NT2/D1 (cell line): Measurements from ENCODE around the gene SNN.
A peak's percentile ranks its signal among the peaks of the same experiment; 100 is the strongest.

Experiments used
- DNase-seq: peaks from one replicate; pipeline ENCODE4 v3.0.0-alpha.2; 2011; ENCODE audit warnings: low read depth, low spot score
- H3K27me3 ChIP-seq: 2 replicates; pipeline ENCODE4 v1.6.0; 2011; ENCODE audit warnings: mild to moderate bottlenecking; ENCODE audit not compliant: insufficient read length, insufficient read depth
- H3K36me3 ChIP-seq: 2 replicates; pipeline ENCODE4 v1.6.1; 2011; ENCODE audit warnings: mild to moderate bottlenecking, low read length, mixed read lengths; ENCODE audit not compliant: insufficient read depth, insufficient read length
- H3K4me1 ChIP-seq: 2 replicates; pipeline ENCODE4 v1.5.1; 2011; ENCODE audit not compliant: insufficient read depth, insufficient read length
- H3K4me3 ChIP-seq: 2 replicates; pipeline ENCODE4 v1.5.1; 2011; ENCODE audit warnings: low read depth; ENCODE audit not compliant: insufficient read length
- H3K9ac ChIP-seq: 2 replicates; pipeline ENCODE4 v1.6.0; 2011; ENCODE audit warnings: low read depth; ENCODE audit not compliant: insufficient read length
- H3K9me3 ChIP-seq: 2 replicates; pipeline ENCODE4 v1.5.1; 2011; ENCODE audit warnings: mild to moderate bottlenecking, low read length; ENCODE audit not compliant: insufficient read depth
- SUZ12 ChIP-seq: IDR thresholded peaks from 2 replicates; pipeline ENCODE4 v1.6.1; 2011; ENCODE audit not compliant: insufficient read length, insufficient read depth; ENCODE audit errors: extremely low read depth
- YY1 ChIP-seq: IDR thresholded peaks from 2 replicates; pipeline ENCODE4 v1.6.1; 2011; ENCODE audit not compliant: insufficient read length, insufficient read depth
- ZNF274 ChIP-seq: IDR thresholded peaks from 2 replicates; pipeline ENCODE4 v1.6.1; 2011; ENCODE audit warnings: mild to moderate bottlenecking, low read depth, low read length

SNN gene

GRCh38 chr16:11668623-11669379, 546 bp downstream of the SNN start:
- no peaks in the 10 kb centered on the region for H3K27me3 ChIP-seq
- peak overlapping the region; percentile 87 for H3K9ac ChIP-seq
- peaks cover 29% of the 10 kb centered on the region for H3K36me3 ChIP-seq
- H3K4me1 ChIP-seq: peaks cover 41% of the 10 kb centered on the region
- H3K4me3 ChIP-seq: peak overlapping the region; percentile 87
- no peak for TF ChIP-seq YY1
- no peak for TF ChIP-seq ZNF274
- no peak for TF ChIP-seq SUZ12
- no peak for DNase-seq
- no peaks in the 10 kb centered on the region for H3K9me3 ChIP-seq

GRCh38 chr16:11669380-11670146, 1.3 kb downstream of the SNN start:
- peaks cover 37% of the 10 kb centered on the region for H3K36me3 ChIP-seq
- DNase-seq: no peak
- H3K9me3 ChIP-seq: no peaks in the 10 kb centered on the region
- peak overlapping the region; percentile 87 for H3K4me3 ChIP-seq
- no peaks in the 10 kb centered on the region for H3K27me3 ChIP-seq
- peaks cover 46% of the 10 kb centered on the region for H3K4me1 ChIP-seq
- H3K9ac ChIP-seq: peak overlapping the region; percentile 87
- no peak for TF ChIP-seq SUZ12
- TF ChIP-seq YY1: no peak
- no peak for TF ChIP-seq ZNF274

GRCh38 chr16:11670171-11671131, 2.2 kb downstream of the SNN start:
- Histone ChIP-seq H3K4me3 (no peak overlapping the region), H3K4me1 (peaks cover 40% of the 10 kb centered on the region), H3K9me3 (no peaks in the 10 kb centered on the region), H3K9ac (peak overlapping the region; percentile 87), H3K36me3 (peaks cover 37% of the 10 kb centered on the region), H3K27me3 (no peaks in the 10 kb centered on the region)
- DNase-seq: no peak
- no peak for TF ChIP-seq YY1
- TF ChIP-seq ZNF274: no peak
- no peak for TF ChIP-seq SUZ12

GRCh38 chr16:11671271-11671670, 3.0 kb downstream of the SNN start:
- no peak for DNase-seq
- peaks cover 41% of the 10 kb centered on the region for H3K4me1 ChIP-seq
- peaks cover 45% of the 10 kb centered on the region for H3K36me3 ChIP-seq
- no peaks in the 10 kb centered on the region for H3K27me3 ChIP-seq
- no peak overlapping the region for H3K9ac ChIP-seq
- H3K4me3 ChIP-seq: no peak overlapping the region
- H3K9me3 ChIP-seq: no peaks in the 10 kb centered on the region
- no peak for TF ChIP-seq YY1
- TF ChIP-seq ZNF274: no peak
- TF ChIP-seq SUZ12: no peak

- H3K9ac ChIP-seq: no peak overlapping the region
- TF ChIP-seq YY1 (no peak), ZNF274 (no peak), SUZ12 (no peak)
- H3K4me3 ChIP-seq: no peak overlapping the region
- no peaks in the 10 kb centered on the region for H3K27me3 ChIP-seq
- H3K4me1 ChIP-seq: peaks cover 42% of the 10 kb centered on the region
- no peaks in the 10 kb centered on the region for H3K9me3 ChIP-seq
- peaks cover 49% of the 10 kb centered on the region for H3K36me3 ChIP-seq
- no peak for DNase-seq
These were observed 3.4 kb downstream of the SNN start for GRCh38 chr16:11671676-11672075.

GRCh38 chr16:11672206-11673090, 4.2 kb downstream of the SNN start:
- no peaks in the 10 kb centered on the region for H3K27me3 ChIP-seq
- no peak for DNase-seq
- H3K4me1 ChIP-seq: peaks cover 38% of the 10 kb centered on the region
- no peak overlapping the region for H3K4me3 ChIP-seq
- peak overlapping the region; percentile 24 for H3K9ac ChIP-seq
- peaks cover 57% of the 10 kb centered on the region for H3K36me3 ChIP-seq
- TF ChIP-seq YY1 (no peak), ZNF274 (no peak), SUZ12 (no peak)
- no peaks in the 10 kb centered on the region for H3K9me3 ChIP-seq
